HepG2 (cell line): ENCODE results near the gene TMUB1. TPM values are rescaled to one million over a fixed set of nuclear protein-coding genes. Genes with fewer than 3 reads are reported as not detected.

Experiments used
- GABPA ChIP-seq, 2 experiments: IDR thresholded peaks; 2 replicates each; pipeline ENCODE4 v1.6.1; 2011 to 2016; ENCODE audit warnings: low read depth in 2 of 2, low read length in 1 of 2, missing biosample characterization in 1 of 2, missing genetic modification characterization in 1 of 2
- GPBP1L1 ChIP-seq: sonication (generic); formaldehyde crosslinking; IDR thresholded peaks from 2 replicates; pipeline ENCODE4 v1.5.0; 2020; ENCODE audit warnings: mild to moderate bottlenecking, missing genetic modification reagents
- HNRNPH1 ChIP-seq: fragments of 200-400 bp; formaldehyde crosslinking; optimal IDR thresholded peaks from 2 replicates; pipeline ENCODE3; 2017; ENCODE audit warnings: mild to moderate bottlenecking, low read depth, low read length
- HNRNPK ChIP-seq: fragments of 200-400 bp; formaldehyde crosslinking; IDR thresholded peaks from 2 replicates; pipeline ENCODE4 v1.6.1; 2018; ENCODE audit warnings: low read length, low read depth, moderate library complexity, mild to moderate bottlenecking; ENCODE audit not compliant: poor library complexity, severe bottlenecking
- HNRNPLL ChIP-seq: fragments of 200-400 bp; formaldehyde crosslinking; IDR thresholded peaks from 2 replicates; pipeline ENCODE4 v1.6.1; 2017; ENCODE audit warnings: mild to moderate bottlenecking, low read depth, low read length; ENCODE audit not compliant: poor library complexity, severe bottlenecking
- MEF2D ChIP-seq: sonication (generic); formaldehyde crosslinking; IDR thresholded peaks from 2 replicates; pipeline ENCODE4 v1.5.1; 2020; ENCODE audit warnings: mild to moderate bottlenecking, missing genetic modification reagents
- MTERF4 ChIP-seq: sonication (generic); formaldehyde crosslinking; IDR thresholded peaks from 2 replicates; pipeline ENCODE4 v1.8.0; 2023; ENCODE audit warnings: mild to moderate bottlenecking, missing genetic modification reagents
- NRL ChIP-seq: sonication (generic); formaldehyde crosslinking; IDR thresholded peaks from 2 replicates; pipeline ENCODE4 v1.5.0; 2020; ENCODE audit warnings: missing genetic modification reagents, mild to moderate bottlenecking, moderate library complexity, borderline replicate concordance
- PITX1 ChIP-seq: sonication (generic); formaldehyde crosslinking; IDR thresholded peaks from 2 replicates; pipeline ENCODE4 v1.5.1; 2020; ENCODE audit warnings: mild to moderate bottlenecking, missing genetic modification reagents
- SP1 ChIP-seq, 2 experiments: fragments of 450-650 bp in 1 of 2; sonication (generic) in 1 of 2; formaldehyde crosslinking in 1 of 2; IDR thresholded peaks; 2 replicates each; pipeline versions ENCODE4 v1.4.0 to v1.6.1; 2016 to 2020; ENCODE audit warnings: missing genetic modification reagents in 1 of 2
- TERF1 ChIP-seq: sonication (generic); formaldehyde crosslinking; IDR thresholded peaks from 2 replicates; pipeline ENCODE4 v1.8.0; 2022; ENCODE audit warnings: mild to moderate bottlenecking, missing genetic modification reagents, moderate library complexity
- THAP9 ChIP-seq: sonication (generic); formaldehyde crosslinking; IDR thresholded peaks from 2 replicates; pipeline ENCODE4; 2020; ENCODE audit warnings: missing genetic modification reagents, mild to moderate bottlenecking, borderline replicate concordance
- YY1 ChIP-seq: IDR thresholded peaks from 2 replicates; pipeline ENCODE4 v1.6.1; 2011; ENCODE audit warnings: low read length, low read depth, moderate library complexity, mild to moderate bottlenecking; ENCODE audit not compliant: insufficient read depth, insufficient replicate concordance
- ZBTB3 ChIP-seq: sonication (generic); formaldehyde crosslinking; IDR thresholded peaks from 2 replicates; pipeline ENCODE4 v1.4.0; 2020; ENCODE audit warnings: low read depth, mild to moderate bottlenecking, moderate library complexity, missing genetic modification reagents, borderline replicate concordance
- ZMYM2 ChIP-seq: sonication (generic); formaldehyde crosslinking; IDR thresholded peaks from 2 replicates; pipeline ENCODE4 v1.8.0; 2022; ENCODE audit warnings: mild to moderate bottlenecking, missing genetic modification reagents
- ZMYM4 ChIP-seq: sonication (generic); formaldehyde crosslinking; IDR thresholded peaks from 2 replicates; pipeline ENCODE4 v1.8.1; 2023; ENCODE audit warnings: mild to moderate bottlenecking, missing genetic modification reagents
- ZNF160 ChIP-seq: sonication (generic); formaldehyde crosslinking; IDR thresholded peaks from 2 replicates; pipeline ENCODE4 v1.8.0; 2022; ENCODE audit warnings: mild to moderate bottlenecking, inconsistent platforms, missing genetic modification reagents
- ZNF17 ChIP-seq: sonication (generic); formaldehyde crosslinking; IDR thresholded peaks from 2 replicates; pipeline ENCODE4 v1.5.0; 2020; ENCODE audit warnings: mild to moderate bottlenecking, missing genetic modification reagents
- ZNF256 ChIP-seq: sonication (generic); formaldehyde crosslinking; conservative IDR thresholded peaks from 2 replicates; pipeline ENCODE4 v1.4.0; 2020; ENCODE audit warnings: missing genetic modification reagents
- ZNF30 ChIP-seq: sonication (generic); formaldehyde crosslinking; IDR thresholded peaks from 2 replicates; pipeline ENCODE4 v1.5.0; 2020; ENCODE audit warnings: mild to moderate bottlenecking, missing genetic modification reagents
- ZNF777 ChIP-seq: sonication (generic); formaldehyde crosslinking; IDR thresholded peaks from 2 replicates; pipeline ENCODE4 v1.4.0; 2020; ENCODE audit warnings: missing genetic modification reagents
- ZNF878 ChIP-seq: sonication (generic); formaldehyde crosslinking; IDR thresholded peaks from 2 replicates; pipeline ENCODE4 v1.8.1; 2023; ENCODE audit warnings: mild to moderate bottlenecking, missing genetic modification reagents, moderate library complexity
- ZNF879 ChIP-seq: sonication (generic); formaldehyde crosslinking; IDR thresholded peaks from 2 replicates; pipeline ENCODE4 v1.8.1; 2023; ENCODE audit warnings: missing genetic modification reagents
- polyA plus RNA-seq, 8 experiments: library from polyadenylated mRNA; depleted of rRNA in 3 of 8; stranded (reverse) in 7 of 8; unstranded in 1 of 8; fragments of >200 nt; fragmentation: Illumina TruSeq in 4 of 8; extraction: Trizol in 4 of 8; gene quantifications; 2 replicates each; pipeline versions ENCODE4 v1.2.1 to v1.2.3, GENCODE V29; 2011 to 2016; ENCODE audit warnings: low read depth in 4 of 8, missing spikeins in 1 of 8, mixed read lengths in 1 of 8; ENCODE audit not compliant: insufficient read depth in 1 of 8
- total RNA-seq, 5 experiments: library from RNA; depleted of rRNA; stranded (reverse); fragments of >200 nt; fragmentation: Illumina TruSeq; extraction: Trizol; gene quantifications; 2 replicates each; pipeline ENCODE4 v1.2.3, GENCODE V29; 2016; ENCODE audit warnings: low read depth in 1 of 5

Gene TMUB1
- total and polyA plus RNA-seq, 2 of the 13 experiments (the other 11 are each of a cell fraction or from before 2014, with no cell fraction given) = 44.8 to 51.6 TPM

GRCh38 chr7:151080522-151081169 is 2.6 kb downstream of the TMUB1 start, which contains the start of gene FASTK (continued):
- TF ChIP-seq THAP9 (no peak), ZNF17 (CRISPR knock-in tag) (no peak), ZNF256 (no peak), ZNF879 (CRISPR knock-in tag) (no peak), ZNF878 (CRISPR knock-in tag) (no peak), MEF2D (CRISPR knock-in tag) (0 out of 2 replicates have a peak, but pooled peaks have one; percentile 22), SP1 (IDR thresholded peaks at IDR 0.05) (no peak), SP1 (CRISPR knock-in tag; IDR thresholded peaks at IDR 0.05) (peak; percentile 47; the same call in 1 of the 2 replicates), HNRNPLL (peak; percentile 81), TERF1 (0 out of 2 replicates have a peak, but pooled peaks have one; percentile 12), GABPA (IDR thresholded peaks at IDR 0.05; ENCODE audit: low read depth, low read length) (no peak), GABPA (CRISPR knock-in tag; IDR thresholded peaks at IDR 0.05; ENCODE audit: low read depth) (peak; percentile 40; the same call in 1 of the 2 replicates), HNRNPK (peak; percentile 74), HNRNPH1 (no peak), ZMYM4 (CRISPR knock-in tag) (peak; percentile 37; the same call in 1 of the 2 replicates), ZMYM2 (CRISPR knock-in tag) (no peak), PITX1 (CRISPR knock-in tag) (no peak), ZBTB3 (0 out of 2 replicates have a peak, but pooled peaks have one; percentile 55), ZNF777 (CRISPR knock-in tag) (peak; percentile 25; the same call in 1 of the 2 replicates), ZNF30 (CRISPR knock-in tag) (peak; percentile 17; the same call in 1 of the 2 replicates), NRL (CRISPR knock-in tag) (no peak), ZNF160 (CRISPR knock-in tag) (peak; percentile 23; the same call in 1 of the 2 replicates), YY1 (peak; percentile 97), GPBP1L1 (CRISPR knock-in tag) (no peak), MTERF4 (CRISPR knock-in tag) (peak; percentile 79; the same call in 1 of the 2 replicates)
